HAP-1 (cell line): ENCODE results near the gene DNAI1.

ENCODE experiments used
- DNase-seq, 2 experiments: peaks; one replicate each; pipeline ENCODE4 v3.0.0-alpha.2; 2016 to 2020; ENCODE audit warnings: low spot score in 2 of 2
- H3K27me3 ChIP-seq: fragments of 250-450 bp; sonication (Bioruptor Pico); 2 replicates; pipeline ENCODE4 v1.5.1; 2020; ENCODE audit warnings: low read depth, mild to moderate bottlenecking, moderate library complexity
- H3K36me3 ChIP-seq: fragments of 250-450 bp; sonication (Bioruptor Pico); replicated peaks from 2 replicates; pipeline ENCODE4 v1.5.1; 2020; ENCODE audit warnings: mild to moderate bottlenecking
- H3K4me1 ChIP-seq: fragments of 250-450 bp; sonication (Bioruptor Pico); 2 replicates; pipeline ENCODE4 v1.5.1; 2020; ENCODE audit warnings: mild to moderate bottlenecking
- H3K4me3 ChIP-seq: fragments of 250-450 bp; sonication (Bioruptor Pico); 2 replicates; pipeline ENCODE4 v1.5.1; 2020; ENCODE audit warnings: mild to moderate bottlenecking, moderate library complexity
- H3K9me3 ChIP-seq: fragments of 250-450 bp; sonication (Bioruptor Pico); 2 replicates; pipeline ENCODE4 v1.5.1; 2020; ENCODE audit warnings: mild to moderate bottlenecking, moderate library complexity
- in situ Hi-C: fragments of 300-500 bp; cut with MboI; formaldehyde crosslinking; loops from 3 replicates; pipeline ENCODE4 v1.14.3; 2020; ENCODE audit warnings: low sequenced_read_pairs, inconsistent platforms, mixed read lengths

Gene DNAI1

DNA sequence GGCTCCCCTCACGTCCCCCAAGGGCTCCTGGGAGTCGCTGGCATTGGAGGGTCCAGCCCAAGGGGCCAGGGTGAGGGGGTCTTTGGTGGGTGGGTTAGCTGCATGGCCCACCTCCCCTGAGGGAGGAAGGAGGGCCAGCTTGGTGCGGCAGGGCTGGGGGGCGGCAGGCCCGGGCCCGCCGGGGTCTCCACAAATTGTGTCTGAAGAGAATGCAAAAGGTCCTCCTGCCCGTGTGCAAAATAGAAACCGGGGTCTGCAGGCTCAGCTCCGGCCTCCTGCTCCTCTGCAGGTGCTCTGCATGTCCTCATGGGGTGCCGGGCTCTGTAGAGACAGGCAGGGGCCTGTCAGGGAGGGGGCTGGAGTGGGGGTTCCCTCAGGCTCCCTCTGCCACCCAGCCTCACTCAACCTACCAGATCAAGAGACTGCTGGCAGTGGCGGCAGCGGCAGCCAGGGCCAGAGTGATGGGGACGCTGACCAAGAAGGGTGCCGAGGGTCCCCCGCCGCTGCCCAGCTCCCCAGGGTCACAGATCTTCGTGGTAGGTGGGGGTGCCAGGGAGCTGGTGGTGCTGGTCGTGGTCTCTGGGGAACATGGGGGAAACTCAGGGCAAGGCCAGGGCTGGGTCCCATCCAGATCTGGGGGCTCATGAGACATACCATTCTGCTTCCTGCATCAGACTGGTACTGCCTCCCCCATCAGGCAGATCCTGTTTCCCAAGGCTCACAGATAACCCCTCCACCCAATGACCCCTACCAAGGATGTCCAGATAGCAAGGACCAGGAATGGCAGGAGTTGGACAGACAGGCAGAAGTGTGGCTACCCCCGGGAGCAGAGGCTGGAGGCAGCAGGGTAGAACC is 93.4 kb downstream of the DNAI1 start:
- Histone ChIP-seq H3K36me3 (no peaks in the 10 kb centered on the region), H3K4me1 (no peaks in the 10 kb centered on the region), H3K27me3 (no peaks in the 10 kb centered on the region), H3K9me3 (no peaks in the 10 kb centered on the region), H3K4me3 (no peak overlapping the region)
- in situ Hi-C loops, result no loop called here
- DNase-seq, result no peak

DNA sequence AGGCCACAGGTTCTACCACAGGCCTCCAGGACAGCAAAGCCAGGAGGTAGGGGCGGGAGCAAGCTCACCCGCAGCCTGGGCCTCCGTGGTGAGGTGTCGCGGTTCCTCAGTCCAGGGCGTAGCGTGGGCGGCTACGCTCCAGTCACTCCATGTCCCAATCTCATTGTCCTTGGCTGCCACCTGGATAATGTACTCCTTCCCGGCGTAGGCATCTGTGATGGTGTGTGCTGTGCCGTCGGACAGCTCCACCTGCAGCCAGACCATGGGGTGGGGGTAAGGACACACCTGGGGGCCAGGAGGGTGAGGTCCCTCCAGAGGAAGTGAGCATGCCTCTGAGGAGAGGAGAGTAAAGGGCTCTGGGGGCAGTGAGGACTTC is 94.0 kb downstream of the DNAI1 start:
- DNase-seq, result no peak
- Histone ChIP-seq H3K9me3 (no peaks in the 10 kb centered on the region), H3K27me3 (no peaks in the 10 kb centered on the region), H3K4me3 (no peak overlapping the region), H3K4me1 (no peaks in the 10 kb centered on the region), H3K36me3 (no peaks in the 10 kb centered on the region)
- in situ Hi-C loops, result no loop called here

DNA sequence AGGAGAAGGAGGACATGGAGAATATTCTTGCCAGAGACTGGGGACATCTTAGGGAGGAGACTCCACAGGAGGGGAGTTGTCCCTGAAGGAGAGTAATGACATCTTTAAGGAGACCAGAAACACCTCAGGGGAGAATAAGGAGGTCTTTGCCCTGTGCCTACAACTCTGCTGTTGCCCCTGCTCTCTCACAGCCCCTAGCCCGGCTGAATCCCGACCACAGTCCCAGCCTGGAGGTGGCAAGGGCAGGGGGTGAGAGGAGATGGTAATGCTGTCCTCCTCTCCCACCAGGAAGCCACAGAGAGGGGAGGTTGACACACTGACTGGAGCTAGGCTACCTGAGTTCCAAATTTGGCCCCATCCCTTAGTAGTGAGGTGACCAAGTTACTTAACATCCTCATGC is 94.4 kb downstream of the DNAI1 start:
- Histone ChIP-seq H3K27me3 (no peaks in the 10 kb centered on the region), H3K4me1 (no peaks in the 10 kb centered on the region), H3K36me3 (no peaks in the 10 kb centered on the region), H3K9me3 (no peaks in the 10 kb centered on the region), H3K4me3 (no peak overlapping the region)
- no peak for DNase-seq
- in situ Hi-C loops, result no loop called here

DNA sequence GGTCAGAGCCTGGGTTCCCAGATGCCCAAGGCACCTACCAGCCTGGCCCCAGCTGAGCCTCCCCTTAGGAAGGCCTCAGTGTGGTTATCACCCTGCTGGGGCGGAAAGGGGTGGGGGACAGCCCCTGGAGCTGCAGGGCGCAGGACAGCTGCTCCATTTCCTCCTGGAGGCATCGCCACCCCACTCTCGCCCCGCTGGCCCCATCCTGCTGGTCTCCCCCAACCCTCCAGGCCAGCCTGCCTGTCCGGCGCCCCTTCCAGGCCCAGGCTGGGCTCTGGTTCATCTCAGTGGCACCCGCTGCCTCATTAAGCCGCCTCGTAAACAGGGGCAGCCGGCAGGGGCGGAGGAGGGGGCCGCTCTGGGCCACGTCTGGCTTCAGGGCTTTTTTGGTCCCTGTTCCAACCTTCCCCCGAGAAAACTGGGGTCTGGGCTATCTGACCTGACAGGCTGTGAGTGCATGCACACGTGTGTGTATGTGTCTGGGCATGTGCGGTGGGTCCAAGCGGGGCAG is 95.0 kb downstream of the DNAI1 start:
- DNase-seq, result no peak
- no peak overlapping the region for H3K4me3 ChIP-seq
- in situ Hi-C loops, result no loop called here

DNA sequence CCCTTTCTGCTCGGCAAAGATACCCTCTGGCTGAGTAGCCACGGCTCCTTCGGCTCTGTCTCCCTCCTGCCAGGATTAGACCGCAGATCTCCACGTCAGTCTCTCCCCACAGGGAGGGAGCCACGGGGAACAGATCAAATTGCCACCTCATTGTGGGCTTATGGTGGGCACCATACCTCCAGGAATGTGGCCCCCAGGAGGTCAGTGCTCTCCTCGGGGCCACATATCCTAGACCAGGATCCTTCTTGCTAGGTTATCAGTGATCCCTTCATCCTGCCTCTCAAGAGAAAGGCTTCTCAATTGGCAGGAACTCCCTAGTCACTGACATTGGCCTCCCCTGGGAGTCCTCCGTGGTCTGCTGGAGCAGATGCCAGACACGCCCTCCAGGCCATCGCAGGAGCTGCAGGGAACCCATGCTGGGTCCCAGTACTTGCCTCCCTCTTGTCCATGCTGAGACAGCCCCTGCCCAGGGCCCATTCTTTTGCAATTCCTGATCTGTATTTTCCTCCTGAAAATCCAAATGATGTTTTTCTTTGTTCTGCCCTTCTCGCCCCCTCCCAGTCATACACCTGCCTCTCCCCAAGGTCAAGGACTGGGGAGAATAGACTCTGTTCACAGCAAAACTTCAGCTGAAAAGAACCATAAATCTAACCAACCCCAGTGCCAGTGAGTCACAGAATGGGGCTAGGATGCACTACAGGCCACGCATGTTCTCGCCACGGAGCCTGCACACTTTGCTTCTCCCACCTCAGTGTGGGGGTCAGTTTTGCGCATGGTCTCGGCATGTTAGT is 95.8 kb downstream of the DNAI1 start:
- Histone ChIP-seq H3K4me3 (no peak overlapping the region), H3K36me3 (no peaks in the 10 kb centered on the region), H3K4me1 (no peaks in the 10 kb centered on the region), H3K9me3 (no peaks in the 10 kb centered on the region), H3K27me3 (no peaks in the 10 kb centered on the region)
- peak in 1 of 2 experiments; percentile 65 for DNase-seq
- in situ Hi-C loops, result no loop called here

More for the DNA sequence above, 95.0 kb downstream of the DNAI1 start:
- Histone ChIP-seq H3K4me1 (no peaks in the 10 kb centered on the region), H3K36me3 (no peaks in the 10 kb centered on the region), H3K27me3 (no peaks in the 10 kb centered on the region), H3K9me3 (no peaks in the 10 kb centered on the region)

DNA sequence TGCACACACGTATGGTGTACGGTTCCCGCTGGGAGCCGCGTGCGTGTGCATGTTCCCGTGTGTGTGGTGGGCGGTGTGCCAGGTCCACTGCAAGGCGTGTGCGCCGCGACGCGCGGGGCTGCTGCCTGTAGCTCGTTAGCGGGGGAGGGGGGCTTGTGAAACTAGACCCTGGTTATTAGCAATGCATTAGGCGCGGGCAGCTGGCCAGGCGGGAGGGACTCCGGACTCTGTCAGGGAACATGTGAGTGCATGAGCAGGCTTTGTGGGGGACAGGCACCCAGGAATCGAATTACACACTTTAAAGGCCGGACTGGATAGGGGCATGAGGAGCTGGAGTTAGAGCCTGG is 96.4 kb downstream of the DNAI1 start:
- DNase-seq, result no peak
- no peaks in the 10 kb centered on the region for H3K9me3 ChIP-seq
- in situ Hi-C loops, result no loop called here
- H3K4me1 ChIP-seq, result no peaks in the 10 kb centered on the region
- no peak overlapping the region for H3K4me3 ChIP-seq
- H3K27me3 ChIP-seq, result no peaks in the 10 kb centered on the region
- no peaks in the 10 kb centered on the region for H3K36me3 ChIP-seq

DNA sequence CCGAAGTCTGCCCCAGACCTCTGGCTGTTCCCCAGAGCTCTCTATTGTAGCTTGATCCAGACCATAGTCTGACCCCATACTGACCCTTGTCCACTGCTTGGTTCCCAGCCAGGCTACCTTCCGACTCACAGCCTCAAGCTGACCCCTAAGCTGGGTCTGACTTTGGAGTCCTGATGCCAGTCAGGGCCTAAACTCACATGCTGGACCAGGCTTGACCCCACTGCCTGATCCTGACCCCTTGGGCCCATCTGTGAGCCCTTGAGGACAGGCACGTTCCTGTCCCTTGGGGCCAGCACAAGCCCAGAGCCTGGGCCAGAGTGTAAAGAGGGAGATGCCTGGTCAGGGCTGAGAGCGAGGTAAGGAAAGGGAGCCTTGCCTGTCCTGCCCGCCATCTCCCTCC is 96.9 kb downstream of the DNAI1 start:
- Histone ChIP-seq H3K9me3 (no peaks in the 10 kb centered on the region), H3K4me1 (no peaks in the 10 kb centered on the region), H3K4me3 (no peak overlapping the region), H3K27me3 (no peaks in the 10 kb centered on the region), H3K36me3 (no peaks in the 10 kb centered on the region)
- no peak for DNase-seq
- in situ Hi-C loops, result no loop called here

DNA sequence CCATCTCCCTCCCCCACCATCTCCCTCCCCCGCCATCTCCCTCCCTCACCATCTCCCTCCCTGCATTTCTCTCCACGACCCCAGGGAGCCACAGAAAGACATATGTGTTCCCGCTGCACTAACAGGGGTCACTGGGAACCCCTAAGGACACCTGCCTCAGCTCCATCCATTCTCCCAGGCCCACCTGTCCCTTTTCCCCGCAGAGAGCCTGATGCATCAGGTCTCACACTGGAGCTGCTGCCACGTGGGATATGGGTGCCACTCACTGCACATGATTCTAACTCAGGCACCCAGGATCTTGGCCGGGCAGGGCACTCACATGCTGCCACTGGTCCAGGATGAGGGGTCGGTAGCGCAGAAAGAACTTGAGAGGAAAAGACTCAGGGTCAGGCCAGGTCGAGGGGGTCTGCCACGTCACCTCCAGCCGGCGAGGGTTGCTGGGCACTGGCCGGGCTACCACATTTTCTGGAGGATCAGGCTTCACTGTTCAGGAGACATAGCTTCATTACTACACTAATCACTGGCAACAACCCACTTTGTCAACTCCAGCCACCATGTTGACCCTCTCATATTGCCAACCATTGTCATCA is 97.4 kb downstream of the DNAI1 start:
- in situ Hi-C loops, result no loop called here
- no peak for DNase-seq
- Histone ChIP-seq H3K27me3 (no peaks in the 10 kb centered on the region), H3K9me3 (no peaks in the 10 kb centered on the region), H3K4me3 (no peak overlapping the region), H3K4me1 (no peaks in the 10 kb centered on the region), H3K36me3 (no peaks in the 10 kb centered on the region)

DNA sequence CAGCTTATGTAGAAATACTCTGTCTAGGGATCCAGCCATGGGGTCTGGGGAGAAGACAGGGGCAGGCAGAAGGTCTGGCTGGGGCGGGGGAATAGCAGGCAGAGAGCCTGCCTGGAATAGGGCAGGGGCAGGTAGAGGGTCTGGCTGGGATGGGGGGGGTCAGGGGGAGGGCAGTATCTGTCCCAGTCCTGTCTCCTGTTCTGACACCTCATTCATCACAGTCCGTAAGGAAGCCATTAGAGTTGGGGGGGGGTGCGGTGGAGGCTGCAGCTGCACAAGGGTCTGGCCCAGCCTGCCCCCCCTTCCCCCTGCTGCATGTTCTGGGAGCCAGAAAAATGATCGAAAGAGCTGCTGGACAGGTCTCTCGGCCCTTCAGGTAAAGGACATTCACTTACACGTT is 98.3 kb downstream of the DNAI1 start:
- no peaks in the 10 kb centered on the region for H3K4me1 ChIP-seq
- no peaks in the 10 kb centered on the region for H3K36me3 ChIP-seq
- peaks cover 2% of the 10 kb centered on the region for H3K9me3 ChIP-seq
- no peak overlapping the region for H3K4me3 ChIP-seq
- in situ Hi-C loops, result no loop called here
- no peak for DNase-seq
- no peaks in the 10 kb centered on the region for H3K27me3 ChIP-seq

DNA sequence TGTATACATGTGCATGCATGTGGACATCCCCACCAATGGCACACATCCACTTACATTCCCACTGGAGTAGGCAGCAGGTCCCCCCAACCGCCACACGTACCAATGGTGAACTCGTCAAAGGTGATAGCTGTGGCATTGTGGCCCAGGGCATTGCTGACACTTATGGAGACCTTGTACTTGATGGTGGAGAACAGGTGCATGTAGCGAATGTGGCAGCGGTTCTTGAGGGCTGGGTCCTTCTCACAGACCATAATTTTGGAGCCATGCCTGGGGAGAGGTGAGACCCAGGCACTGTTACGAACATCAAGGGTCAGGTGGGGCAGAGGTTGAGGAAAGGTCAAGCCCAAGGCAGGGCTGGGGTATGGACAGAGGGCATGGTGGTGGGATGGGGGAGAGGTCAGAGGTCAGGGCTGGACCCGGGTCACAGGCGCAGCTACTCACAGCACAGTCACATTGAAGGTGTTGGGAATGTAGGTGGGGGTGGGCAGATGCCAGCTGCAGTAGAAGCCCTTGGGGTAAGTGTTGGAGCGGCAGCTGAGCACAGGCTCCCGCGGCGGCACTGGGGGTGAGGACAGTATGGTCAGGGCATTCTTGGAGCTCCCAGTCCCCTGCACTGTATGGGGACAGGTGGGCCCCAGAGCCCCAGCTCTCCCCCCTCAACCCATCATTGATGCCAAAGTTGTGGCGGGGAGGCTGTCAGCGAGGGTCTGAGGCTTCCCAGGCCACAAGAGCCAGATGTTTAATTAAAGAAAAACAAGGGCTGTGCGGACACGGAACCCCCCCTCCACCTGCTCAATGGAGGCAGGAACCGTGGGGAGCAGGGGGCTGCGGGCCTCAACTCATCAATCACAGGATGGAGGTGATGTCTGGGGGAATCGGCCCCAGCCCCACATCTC is 99.1 kb downstream of the DNAI1 start:
- Histone ChIP-seq H3K4me3 (no peak overlapping the region), H3K36me3 (no peaks in the 10 kb centered on the region), H3K9me3 (peaks cover 6% of the 10 kb centered on the region), H3K27me3 (no peaks in the 10 kb centered on the region), H3K4me1 (no peaks in the 10 kb centered on the region)
- DNase-seq, result no peak
- in situ Hi-C loops, result no loop called here

DNA sequence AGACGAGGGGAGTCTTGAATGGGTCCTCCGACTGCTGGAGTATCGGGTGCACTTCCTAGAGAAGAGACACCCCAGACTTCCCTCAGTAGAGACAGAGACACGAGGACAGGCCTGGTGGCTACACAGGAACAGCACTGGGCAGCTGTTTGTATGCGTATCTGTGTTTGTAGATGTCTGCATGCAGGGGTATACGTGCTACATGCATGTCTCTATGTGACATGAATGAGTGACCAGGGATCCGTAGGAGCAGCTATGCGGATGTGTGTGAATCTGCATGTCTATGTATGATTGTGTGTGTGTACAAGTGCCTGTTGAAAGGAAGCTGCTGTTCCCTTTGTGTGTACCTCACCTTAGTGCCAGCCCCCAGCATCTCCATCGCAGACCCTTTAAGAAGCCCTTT is 99.8 kb downstream of the DNAI1 start:
- in situ Hi-C loops, result no loop called here

DNA sequence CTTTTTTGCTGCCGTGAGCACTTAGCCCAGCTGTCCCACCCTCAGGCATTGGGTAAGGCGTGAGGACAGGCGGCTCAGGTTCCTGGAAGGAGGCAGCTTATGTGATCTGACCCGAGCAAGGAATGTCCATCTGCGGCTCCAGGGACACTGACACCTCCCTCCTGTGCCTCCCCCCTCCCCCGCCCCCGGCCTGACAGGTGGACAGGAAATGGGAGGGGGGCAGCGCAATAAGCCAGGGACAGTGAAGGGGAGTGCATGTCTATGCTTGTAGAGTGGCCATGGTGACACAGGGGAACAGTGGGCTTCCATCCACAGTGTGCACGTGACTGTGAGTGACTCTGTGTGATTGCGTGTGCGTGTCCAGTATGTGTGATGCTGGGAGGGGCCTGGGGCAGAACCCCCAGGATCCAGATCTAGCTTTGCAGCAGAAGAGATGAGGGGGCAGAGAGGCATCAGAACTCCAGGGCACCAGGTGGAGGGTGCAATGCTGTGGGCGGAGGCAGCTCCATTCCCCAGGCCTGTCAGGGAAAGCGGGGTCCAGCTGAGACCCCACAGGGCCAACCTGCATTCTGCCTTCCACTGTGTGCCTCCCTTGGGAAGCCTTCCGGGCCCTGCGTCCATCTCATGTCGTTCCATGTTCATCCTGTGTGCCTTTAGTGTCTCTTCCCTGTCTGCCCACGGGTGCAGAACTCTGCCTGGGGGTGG is 100.5 kb downstream of the DNAI1 start:
- Histone ChIP-seq H3K4me3 (no peak overlapping the region), H3K27me3 (no peaks in the 10 kb centered on the region), H3K36me3 (no peaks in the 10 kb centered on the region), H3K4me1 (no peaks in the 10 kb centered on the region), H3K9me3 (peaks cover 6% of the 10 kb centered on the region)
- DNase-seq, result no peak
- in situ Hi-C loops, result no loop called here

More for the DNA sequence above, 99.8 kb downstream of the DNAI1 start:
- Histone ChIP-seq H3K4me1 (no peaks in the 10 kb centered on the region), H3K9me3 (peaks cover 6% of the 10 kb centered on the region), H3K27me3 (no peaks in the 10 kb centered on the region), H3K36me3 (no peaks in the 10 kb centered on the region), H3K4me3 (no peak overlapping the region)
- DNase-seq, result no peak
